T follicular helper cell (primary cell): Measurements from ENCODE around the gene FSTL5.
"Not testable (repeated sequence)": the region's sequence is repeated elsewhere in the genome, so short reads cannot be mapped to it uniquely, and the experiment has no call there.

Source experiments
- DNase-seq: peaks from one replicate; pipeline ENCODE4 v3.0.0-alpha.2; 2020; ENCODE audit warnings: low read depth

FSTL5 gene

GRCh38 chr4:162103908-162104307 is 59.9 kb downstream of the FSTL5 start:
- DNase-seq, result not testable (repeated sequence)

- DNase-seq, result no peak
These were observed 61.1 kb downstream of the FSTL5 start for GRCh38 chr4:162102713-162103112.

DNA sequence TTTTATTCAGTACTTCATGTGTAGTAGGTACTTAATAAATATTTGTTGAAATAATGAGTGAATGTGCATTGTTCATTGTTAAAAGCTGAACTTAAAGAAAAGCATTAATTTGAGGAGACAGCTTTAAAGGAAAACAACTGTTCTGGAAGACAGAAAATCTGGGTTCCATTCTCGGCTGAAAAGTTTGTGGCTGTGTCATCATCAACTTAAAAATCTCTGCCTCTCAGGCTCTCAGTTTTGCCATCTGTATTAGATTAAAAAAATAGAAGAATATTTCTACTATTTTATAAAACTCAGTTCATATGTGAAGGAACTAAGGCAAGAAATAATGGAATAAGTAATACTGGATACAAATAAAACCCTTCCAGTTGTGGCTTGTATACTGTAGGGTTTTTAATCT is 62.5 kb downstream of the FSTL5 start:
- DNase-seq, result no peak

GRCh38 chr4:162075726-162076125 is 88.1 kb downstream of the FSTL5 start:
- no peak for DNase-seq

GRCh38 chr4:162061214-162061613 is 102.6 kb downstream of the FSTL5 start:
- DNase-seq, result no peak

DNA sequence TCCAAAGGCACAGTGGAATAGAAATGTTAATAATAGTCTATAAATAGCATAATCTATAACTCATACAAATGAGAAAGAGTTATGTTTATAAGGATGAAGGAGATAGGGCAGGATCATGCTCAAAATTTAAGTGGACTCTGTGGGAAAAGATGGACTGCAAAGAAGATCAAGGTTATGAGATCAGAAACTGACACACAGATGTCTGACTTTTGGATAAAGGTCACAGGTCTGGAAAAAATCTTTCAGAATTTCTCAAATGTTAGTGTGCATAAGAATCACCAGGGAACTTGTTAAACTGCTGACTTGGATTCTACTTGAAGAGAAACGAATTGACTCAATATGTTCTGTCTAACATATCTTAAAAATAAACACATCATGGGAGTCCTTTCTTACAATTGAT is 104.1 kb downstream of the FSTL5 start:
- no peak for DNase-seq

DNA sequence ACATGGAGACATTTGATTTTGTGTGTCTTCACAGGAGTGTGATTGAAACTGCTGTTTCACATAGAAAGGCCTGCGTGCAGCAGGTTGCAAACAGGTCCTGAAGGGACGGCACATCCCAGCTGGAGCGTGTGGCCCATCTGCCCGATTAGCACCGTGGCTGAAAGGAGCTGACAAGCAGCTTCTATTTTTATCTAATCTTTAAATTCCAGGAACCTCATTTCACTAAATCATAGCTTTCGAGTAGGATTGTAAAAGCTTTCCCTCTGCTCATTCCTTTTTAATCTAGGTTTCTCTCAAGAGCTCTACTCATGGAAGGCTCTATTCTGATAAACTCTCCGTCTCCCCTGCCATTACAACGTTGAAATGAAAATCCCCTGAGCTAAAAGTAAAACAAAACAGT is 106.8 kb downstream of the FSTL5 start:
- no peak for DNase-seq

DNA sequence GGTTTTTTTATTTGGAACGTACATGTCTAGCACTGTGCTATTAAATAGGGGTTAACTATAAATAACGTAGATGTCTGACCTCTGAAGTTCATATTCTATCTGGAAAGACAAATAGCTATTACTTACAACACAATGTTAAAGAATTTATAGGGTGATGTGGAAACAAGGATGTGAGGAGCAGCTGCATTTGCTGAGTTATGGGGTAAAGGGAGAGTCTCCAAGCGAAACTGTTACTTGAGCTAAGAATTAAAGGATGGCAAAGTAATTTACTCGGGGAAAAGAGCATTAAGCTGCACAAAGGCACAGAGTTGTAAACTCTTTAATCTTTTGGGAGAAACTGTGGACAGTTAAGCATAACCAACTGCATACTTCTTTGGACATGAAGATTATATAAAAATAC is 117.7 kb downstream of the FSTL5 start:
- no peak for DNase-seq

DNA sequence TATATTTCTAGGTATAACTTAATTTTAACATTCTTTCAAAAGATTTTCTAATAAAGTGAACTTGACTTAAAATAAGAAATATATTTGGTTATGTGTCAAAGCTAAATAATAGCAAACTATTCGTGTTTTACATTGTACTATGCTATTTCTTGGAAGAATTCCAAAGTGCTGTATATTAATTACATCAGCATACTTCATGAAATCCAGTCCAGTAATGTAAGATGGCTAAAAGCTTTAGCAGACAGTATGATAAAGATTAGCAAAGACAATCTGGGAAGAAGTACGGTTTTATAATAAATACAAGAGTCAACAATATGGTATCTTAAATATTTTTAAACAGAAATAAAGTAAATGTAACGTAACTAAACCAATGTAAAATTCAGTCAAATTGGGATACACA is 125.7 kb downstream of the FSTL5 start:
- DNase-seq, result no peak

DNA sequence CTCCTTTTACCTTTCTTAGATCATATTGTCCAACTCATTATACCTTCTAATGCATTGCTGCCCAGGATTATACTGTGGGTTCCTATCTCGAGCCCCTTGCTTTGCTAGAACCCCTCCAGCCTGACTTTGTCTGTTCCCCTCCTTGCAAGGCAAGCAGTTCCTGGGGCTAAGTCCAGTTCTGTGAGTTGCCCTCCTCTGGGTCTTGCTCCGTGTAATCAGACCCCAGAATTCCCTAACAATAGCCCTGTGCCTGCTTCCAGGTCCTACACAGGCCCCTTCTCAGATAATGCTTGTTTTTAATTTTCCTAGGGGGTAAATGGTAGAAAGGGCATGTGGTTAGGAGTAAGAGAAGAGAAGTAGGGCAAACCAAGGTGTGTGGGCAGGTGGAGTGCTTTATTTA is 145.9 kb downstream of the FSTL5 start:
- DNase-seq, result no peak

GRCh38 chr4:162016991-162017390 is 146.8 kb downstream of the FSTL5 start:
- no peak for DNase-seq

DNA sequence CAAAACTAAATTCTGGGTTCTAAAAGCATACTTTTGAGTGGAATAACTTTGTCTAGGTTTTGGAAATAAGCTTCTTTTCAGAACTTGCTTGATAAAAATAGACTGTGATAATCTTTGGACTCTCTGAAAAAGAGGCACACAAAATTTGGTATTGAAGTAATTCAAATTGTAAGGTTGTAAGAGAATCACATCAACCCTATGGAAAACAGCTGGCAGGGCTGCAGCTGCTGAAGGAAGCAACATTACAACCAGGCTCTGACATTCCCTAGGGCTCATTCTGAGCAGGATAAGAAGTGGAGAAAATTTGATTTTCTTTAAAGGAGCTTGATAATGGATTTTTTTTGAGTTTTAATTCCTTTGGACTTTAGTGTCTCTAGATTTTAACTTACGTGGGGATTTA is 147.6 kb downstream of the FSTL5 start:
- no peak for DNase-seq

DNA sequence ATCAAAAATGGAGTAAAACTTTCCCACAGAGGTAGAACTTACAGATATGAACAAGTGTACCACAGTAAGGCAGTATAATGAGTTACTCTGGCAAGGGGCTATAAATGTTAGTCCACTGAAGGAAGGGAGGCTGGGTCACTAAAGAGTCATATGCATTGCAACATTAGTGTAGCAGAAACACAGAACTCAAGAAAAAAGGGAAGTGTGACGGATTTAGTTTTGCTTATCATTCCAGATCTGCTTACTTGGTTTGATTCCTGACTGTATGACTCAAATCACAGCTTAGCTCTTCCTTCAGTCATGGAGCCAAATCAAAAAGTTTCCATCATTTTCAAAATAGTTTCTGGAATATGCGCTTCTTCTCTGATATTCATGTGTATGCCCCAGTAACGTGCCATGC is 148.7 kb downstream of the FSTL5 start:
- DNase-seq, result no peak

DNA sequence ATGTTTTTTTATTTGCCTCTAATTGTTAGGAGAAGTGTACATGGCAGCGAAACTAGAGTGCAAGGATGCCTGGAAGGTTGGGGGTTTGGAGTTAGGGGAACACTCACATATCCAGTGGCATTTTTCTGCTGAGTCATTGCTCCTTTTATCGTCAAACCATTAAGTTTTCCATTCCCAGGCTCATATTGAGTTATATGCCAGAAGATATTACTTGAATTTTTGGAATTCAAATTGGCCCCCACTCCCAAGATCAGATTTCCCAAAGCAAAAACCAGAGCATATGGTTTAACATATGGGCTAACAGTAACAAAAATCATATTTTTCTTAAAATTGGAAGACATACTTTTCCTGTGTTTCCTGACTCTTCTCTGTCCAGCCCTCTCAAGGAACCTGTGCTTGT is 152.7 kb downstream of the FSTL5 start:
- DNase-seq, result no peak

DNA sequence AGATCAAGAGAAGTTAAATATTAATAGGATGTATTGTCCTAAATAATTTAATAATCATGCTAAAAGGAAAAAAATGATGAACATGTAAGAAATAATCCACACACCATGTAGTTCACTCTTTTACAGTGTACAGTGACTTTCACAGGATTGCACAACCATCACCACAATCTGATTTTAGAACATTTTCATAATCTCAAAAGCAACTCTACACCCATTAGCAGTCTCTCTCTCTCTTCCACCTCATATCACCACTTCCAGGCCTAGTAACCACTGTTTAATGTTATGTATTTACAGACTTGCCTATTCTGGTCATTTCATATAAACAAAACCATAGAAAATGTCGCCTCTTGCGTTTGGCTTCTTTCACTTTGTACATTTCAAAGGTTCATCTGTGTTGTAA is 153.4 kb downstream of the FSTL5 start:
- DNase-seq, result no peak

DNA sequence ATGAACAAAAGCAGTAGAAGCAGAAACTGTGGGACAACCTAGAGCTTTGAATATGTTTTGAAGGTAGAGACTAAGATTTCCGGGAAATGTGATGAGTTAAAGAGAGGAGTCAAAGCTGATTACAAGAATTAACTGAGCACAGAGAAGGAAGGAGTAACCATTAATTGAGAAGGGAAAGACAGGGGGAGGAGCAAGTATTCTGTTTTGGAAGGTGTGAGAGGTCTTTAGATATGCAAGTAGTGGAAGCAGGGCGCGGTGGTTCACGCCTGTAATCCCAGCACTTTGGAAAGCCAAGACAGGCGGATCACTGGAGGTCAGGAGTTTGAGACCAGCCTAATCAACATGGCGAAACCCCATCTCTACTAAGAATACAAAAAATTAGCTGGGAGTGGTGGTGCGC is 171.5 kb downstream of the FSTL5 start:
- DNase-seq, result no peak

DNA sequence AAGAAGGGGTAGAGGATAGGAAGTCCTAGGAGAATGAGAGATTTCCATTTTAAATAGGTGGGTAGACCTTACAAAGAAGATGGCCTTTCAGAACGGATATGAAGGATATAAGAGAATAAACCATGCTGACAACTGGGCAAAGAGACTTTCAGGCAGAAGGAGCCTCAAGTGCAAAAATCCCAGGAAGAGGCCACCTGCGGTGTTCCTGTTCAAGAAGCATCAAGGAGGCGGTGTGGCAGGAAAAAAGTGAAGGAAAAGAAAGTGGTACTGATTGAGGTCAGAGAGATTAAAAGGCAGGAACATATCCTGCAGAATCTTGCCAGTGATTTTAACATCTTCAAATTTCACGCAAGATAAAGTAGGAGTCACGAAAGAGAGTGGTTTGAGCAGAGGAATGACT is 172.0 kb downstream of the FSTL5 start:
- DNase-seq, result no peak

GRCh38 chr4:161990721-161991120 is 173.1 kb downstream of the FSTL5 start:
- no peak for DNase-seq

DNA sequence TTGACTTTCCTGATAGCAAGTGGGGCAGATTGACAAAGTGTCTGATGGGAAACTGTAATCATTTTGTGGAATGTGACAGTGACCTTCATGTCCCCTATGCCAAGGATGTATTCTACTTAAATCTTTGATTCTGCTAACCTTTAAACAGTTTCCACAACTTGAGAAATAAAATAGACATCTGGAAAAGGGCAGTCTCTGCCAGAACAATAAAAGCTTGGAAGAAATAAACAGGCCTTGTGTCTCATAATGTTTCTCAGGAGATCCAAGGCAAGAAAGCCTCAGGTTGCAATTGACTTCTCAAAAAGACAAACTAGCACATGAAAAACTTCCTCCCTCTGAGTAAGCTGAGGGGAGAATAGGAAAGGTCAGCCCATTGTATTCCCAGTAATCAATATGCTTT is 174.9 kb downstream of the FSTL5 start:
- DNase-seq, result no peak

- no peak for DNase-seq
These were observed 176.2 kb downstream of the FSTL5 start for GRCh38 chr4:161987611-161988010.

GRCh38 chr4:161952382-161952781 is 211.4 kb downstream of the FSTL5 start:
- DNase-seq, result no peak

DNA sequence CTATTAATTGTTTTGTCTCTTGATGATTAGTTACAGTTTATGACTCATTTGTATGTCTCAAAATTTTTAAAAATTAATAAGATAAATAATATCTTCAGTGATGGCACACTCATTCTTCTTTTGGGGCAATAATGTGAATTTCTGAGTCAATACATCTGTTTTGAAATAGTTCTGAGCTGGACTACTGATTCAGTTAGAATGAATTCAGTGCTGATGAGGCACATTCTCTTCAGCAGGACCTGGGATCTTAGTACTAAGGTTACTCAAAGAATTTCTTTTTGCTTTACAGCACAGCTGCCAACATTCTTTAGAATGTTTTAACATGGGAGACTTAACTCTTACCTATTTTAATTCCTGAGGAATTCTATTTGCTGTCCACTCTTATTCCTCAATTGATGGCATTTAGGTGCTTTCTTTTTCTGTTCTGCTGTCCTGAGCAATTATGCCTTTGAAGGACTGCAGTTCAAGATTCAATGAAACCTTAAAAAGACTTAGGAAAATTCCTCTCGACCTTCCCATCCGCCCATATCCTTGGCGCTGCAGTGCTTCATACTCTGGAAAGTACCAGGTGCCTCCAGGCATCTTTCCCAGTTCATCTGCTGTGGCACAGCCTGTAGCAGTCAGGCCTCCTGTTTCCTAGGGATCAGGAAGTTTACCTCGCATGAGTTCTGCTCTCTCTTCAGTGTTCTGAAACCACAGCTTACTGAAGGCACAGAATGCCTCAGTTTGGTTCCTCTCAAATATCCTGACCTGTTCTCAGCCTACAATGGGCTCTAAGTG is 213.7 kb downstream of the FSTL5 start:
- no peak for DNase-seq

GRCh38 chr4:161948026-161948770 is 215.6 kb downstream of the FSTL5 start:
- no peak for DNase-seq

- DNase-seq, result no peak
These were observed 226.2 kb downstream of the FSTL5 start for GRCh38 chr4:161937596-161937995.
